ENCODE data around the gene STK25.

STK25 gene

GRCh38 chr2:241538838-241539615, 30.6 kb upstream of the STK25 start:
- Histone ChIP-seq H3K4me2 (ENCODE audit: low read depth, low read length, poor library complexity, severe bottlenecking) (no peak overlapping the region), H3K4me3 (ENCODE audit: insufficient read depth, low read length, poor library complexity, severe bottlenecking) (no peak overlapping the region), H3K27me3 (ENCODE audit: low read length) (no peaks in the 10 kb centered on the region), H4K20me1 (ENCODE audit: low read depth, low read length) (no peaks in the 10 kb centered on the region), H3K9me2 (replicated peaks; ENCODE audit: insufficient read depth, low read length) (no peaks in the 10 kb centered on the region), H3K36me3 (ENCODE audit: low read length) (no peaks in the 10 kb centered on the region), H3K9ac (ENCODE audit: low read length) (no peak overlapping the region), H2AFZ (ENCODE audit: low read depth, low read length, severe bottlenecking) (no peak overlapping the region), H3F3A (ENCODE audit: insufficient read depth) (no peaks in the 10 kb centered on the region), H3K79me2 (ENCODE audit: insufficient read depth, low read length) (no peaks in the 10 kb centered on the region), H3K9me3 (ENCODE audit: insufficient read depth, low read length) (no peaks in the 10 kb centered on the region), H3K27ac (ENCODE audit: low read depth, low read length) (no peak overlapping the region)
- no peak for TF ChIP-seq CTCF (IDR thresholded peaks at IDR 0.05; ENCODE audit: insufficient read depth, low read length, poor library complexity, severe bottlenecking)
- no peak for TF ChIP-seq EZH2phosphoT487 (conservative IDR thresholded peaks at IDR 0.05; ENCODE audit: low read length)

- no peak overlapping the region for H3K4me2 ChIP-seq (ENCODE audit: low read depth, low read length, poor library complexity, severe bottlenecking)
- H3K9ac ChIP-seq (ENCODE audit: low read length), result no peak overlapping the region
- no peaks in the 10 kb centered on the region for H3K79me2 ChIP-seq (ENCODE audit: insufficient read depth, low read length)
- H3K4me3 ChIP-seq (ENCODE audit: insufficient read depth, low read length, poor library complexity, severe bottlenecking), result no peak overlapping the region
- H3K9me2 ChIP-seq (replicated peaks; ENCODE audit: insufficient read depth, low read length), result no peaks in the 10 kb centered on the region
- no peak overlapping the region for H2AFZ ChIP-seq (ENCODE audit: low read depth, low read length, severe bottlenecking)
- no peaks in the 10 kb centered on the region for H3K27me3 ChIP-seq (ENCODE audit: low read length)
- no peaks in the 10 kb centered on the region for H3K9me3 ChIP-seq (ENCODE audit: insufficient read depth, low read length)
- H4K20me1 ChIP-seq (ENCODE audit: low read depth, low read length), result no peaks in the 10 kb centered on the region
- TF ChIP-seq CTCF (IDR thresholded peaks at IDR 0.05; ENCODE audit: insufficient read depth, low read length, poor library complexity, severe bottlenecking) (no peak), EZH2phosphoT487 (conservative IDR thresholded peaks at IDR 0.05; ENCODE audit: low read length) (no peak)
- no peaks in the 10 kb centered on the region for H3F3A ChIP-seq (ENCODE audit: insufficient read depth)
- H3K36me3 ChIP-seq (ENCODE audit: low read length), result no peaks in the 10 kb centered on the region
- H3K27ac ChIP-seq (ENCODE audit: low read depth, low read length), result no peak overlapping the region
These were observed 27.7 kb upstream of the STK25 start for GRCh38 chr2:241535871-241536655.

- H3K9ac ChIP-seq (ENCODE audit: low read length), result no peak overlapping the region
- no peak overlapping the region for H3K4me3 ChIP-seq (ENCODE audit: insufficient read depth, low read length, poor library complexity, severe bottlenecking)
- H3K36me3 ChIP-seq (ENCODE audit: low read length), result no peaks in the 10 kb centered on the region
- no peaks in the 10 kb centered on the region for H3K9me2 ChIP-seq (replicated peaks; ENCODE audit: insufficient read depth, low read length)
- H3K79me2 ChIP-seq (ENCODE audit: insufficient read depth, low read length), result no peaks in the 10 kb centered on the region
- H3K27me3 ChIP-seq (ENCODE audit: low read length), result no peaks in the 10 kb centered on the region
- H2AFZ ChIP-seq (ENCODE audit: low read depth, low read length, severe bottlenecking), result no peak overlapping the region
- H3K9me3 ChIP-seq (ENCODE audit: insufficient read depth, low read length), result no peaks in the 10 kb centered on the region
- H3K4me2 ChIP-seq (ENCODE audit: low read depth, low read length, poor library complexity, severe bottlenecking), result no peak overlapping the region
- TF ChIP-seq CTCF (IDR thresholded peaks at IDR 0.05; ENCODE audit: insufficient read depth, low read length, poor library complexity, severe bottlenecking), result no peak
- no peak for TF ChIP-seq EZH2phosphoT487 (conservative IDR thresholded peaks at IDR 0.05; ENCODE audit: low read length)
- H3F3A ChIP-seq (ENCODE audit: insufficient read depth), result no peaks in the 10 kb centered on the region
- no peak overlapping the region for H3K27ac ChIP-seq (ENCODE audit: low read depth, low read length)
- no peaks in the 10 kb centered on the region for H4K20me1 ChIP-seq (ENCODE audit: low read depth, low read length)
These were observed 26.5 kb upstream of the STK25 start for GRCh38 chr2:241534701-241535375.
